GM12875 (cell line): ENCODE data around the gene BTBD17.

Source experiments
- H3K4me3 ChIP-seq: one replicate; pipeline ENCODE4 v1.5.1; 2011; ENCODE audit warnings: low read depth, low read length, control low read depth
- CTCF ChIP-seq: IDR thresholded peaks from 2 replicates; pipeline ENCODE4 v1.5.1; 2011; ENCODE audit warnings: low read depth, mild to moderate bottlenecking, control low read depth, inconsistent platforms, low read length, moderate library complexity, borderline replicate concordance; ENCODE audit not compliant: insufficient read depth

BTBD17 gene

GRCh38 chr17:74357466-74357809 is 4.2 kb downstream of the BTBD17 start:
- TF ChIP-seq CTCF = no peak

GRCh38 chr17:74356646-74357465 is 4.8 kb downstream of the BTBD17 start:
- TF ChIP-seq CTCF = no peak
- H3K4me3 ChIP-seq = no peak overlapping the region

More at GRCh38 chr17:74357466-74357809, 4.2 kb downstream of the BTBD17 start:
- no peak overlapping the region for H3K4me3 ChIP-seq

- H3K4me3 ChIP-seq = no peak overlapping the region
- TF ChIP-seq CTCF = no peak
Observed at GRCh38 chr17:74355065-74355464, 6.6 kb downstream of the BTBD17 start.

- no peak overlapping the region for H3K4me3 ChIP-seq
- TF ChIP-seq CTCF = no peak
Observed at GRCh38 chr17:74354561-74354960, 7.1 kb downstream of the BTBD17 start.

- H3K4me3 ChIP-seq = no peak overlapping the region
- TF ChIP-seq CTCF = peak; percentile 98
Observed at GRCh38 chr17:74354123-74354522, 7.5 kb downstream of the BTBD17 start.

GRCh38 chr17:74353446-74354060 is 8.1 kb downstream of the BTBD17 start:
- TF ChIP-seq CTCF = no peak
- H3K4me3 ChIP-seq = no peak overlapping the region
